ENCODE data around the gene ATXN1.

GRCh38 chr6:16635291-16635809, 125.9 kb downstream of the ATXN1 start:
- no peak for TF ChIP-seq CTCF (conservative IDR thresholded peaks at IDR 0.05; ENCODE audit: low read depth, low read length)
- TF ChIP-seq EZH2 (IDR thresholded peaks at IDR 0.05; ENCODE audit: low read length, unreplicated experiment), result no peak
- no peak for TF ChIP-seq EZH2phosphoT487 (IDR thresholded peaks at IDR 0.05; ENCODE audit: borderline replicate concordance, low read length)

Data from PC-3 (cell line).